Type B pancreatic cell (in vitro differentiated cells): ENCODE data around the gene ADGRL3. TPM values are rescaled to one million over a fixed set of nuclear protein-coding genes. Genes with fewer than 3 reads are reported as not detected.
"Not testable (repeated sequence)": the region's sequence is repeated elsewhere in the genome, so short reads cannot be mapped to it uniquely, and the experiment has no call there.

Experiments
- DNase-seq: peaks from one replicate; pipeline ENCODE4 v3.0.0; 2021; ENCODE audit warnings: mixed read lengths; ENCODE audit not compliant: unreplicated experiment; ENCODE audit errors: extremely low spot score
- H3K27ac Mint-ChIP-seq: 2 replicates; pipeline ENCODE4 v1.8.0; 2021; ENCODE audit warnings: mild to moderate bottlenecking, mixed read lengths
- H3K27me3 Mint-ChIP-seq: 2 replicates; pipeline ENCODE4 v1.8.0; 2021; ENCODE audit warnings: mixed read lengths
- H3K36me3 Mint-ChIP-seq: 2 replicates; pipeline ENCODE4 v1.8.0; 2021; ENCODE audit warnings: mixed read lengths
- H3K4me1 Mint-ChIP-seq: one replicate; pipeline ENCODE4 v1.8.0; 2021; ENCODE audit warnings: mixed read lengths; ENCODE audit not compliant: unreplicated experiment
- H3K4me3 Mint-ChIP-seq: 2 replicates; pipeline ENCODE4 v1.8.0; 2021; ENCODE audit warnings: mild to moderate bottlenecking, mixed read lengths
- H3K9me3 Mint-ChIP-seq: 2 replicates; pipeline ENCODE4 v1.8.0; 2021; ENCODE audit warnings: mixed read lengths
- total RNA-seq: library from RNA; stranded (reverse); gene quantifications from 2 replicates; pipeline ENCODE4 v1.2.1, GENCODE V29; 2021; ENCODE audit warnings: low replicate concordance
- TF ChIP-seq, protein P1 (sequence below): fragments of 200-600 bp; sonication (generic); conservative IDR thresholded peaks from 2 replicates; pipeline ENCODE4 v1.5.0; 2021; ENCODE audit warnings: antibody characterized with exemption, mild to moderate bottlenecking

ADGRL3 gene
- total RNA-seq, 1 donor from 2014 or later = 53.5 TPM

DNA sequence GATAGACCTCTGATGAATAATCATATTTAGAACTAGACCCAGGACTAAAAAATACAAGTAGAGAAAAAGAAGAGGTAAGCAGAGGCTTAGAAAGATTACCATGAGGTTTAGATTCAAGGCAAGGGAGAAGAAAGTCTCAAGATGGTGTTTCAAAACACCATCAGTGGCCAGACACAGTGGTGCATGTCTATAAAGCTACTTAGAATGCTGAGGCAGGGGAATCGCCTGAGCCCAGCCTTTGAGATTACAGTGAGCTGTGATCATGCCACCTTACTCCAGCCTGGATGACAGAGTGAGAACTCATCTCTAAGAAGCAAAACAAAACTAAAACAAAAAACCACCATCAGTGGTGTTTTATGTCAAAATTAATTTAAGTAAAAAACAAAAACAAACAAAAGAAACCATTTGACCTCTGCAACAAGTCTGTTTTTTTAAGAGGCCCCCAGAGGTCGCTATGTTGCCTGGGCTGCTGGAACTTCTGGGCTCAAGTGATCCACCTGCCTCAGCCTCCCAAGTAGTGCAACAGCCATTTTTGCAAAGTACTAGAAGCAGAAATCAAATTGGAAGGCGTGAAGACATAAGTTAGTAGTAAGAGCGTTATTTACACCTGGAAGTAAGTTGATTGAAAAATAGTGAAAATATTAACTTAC is 784.3 kb downstream of the ADGRL3 start:
- Mint-ChIP-seq H3K27ac (no peak overlapping the region), H3K36me3 (peaks cover 20% of the 10 kb centered on the region), H3K9me3 (no peaks in the 10 kb centered on the region), H3K4me1 (no peaks in the 10 kb centered on the region), H3K4me3 (no peak overlapping the region), H3K27me3 (peaks cover 8% of the 10 kb centered on the region)
- no peak for DNase-seq
- TF ChIP-seq, protein P1, sequence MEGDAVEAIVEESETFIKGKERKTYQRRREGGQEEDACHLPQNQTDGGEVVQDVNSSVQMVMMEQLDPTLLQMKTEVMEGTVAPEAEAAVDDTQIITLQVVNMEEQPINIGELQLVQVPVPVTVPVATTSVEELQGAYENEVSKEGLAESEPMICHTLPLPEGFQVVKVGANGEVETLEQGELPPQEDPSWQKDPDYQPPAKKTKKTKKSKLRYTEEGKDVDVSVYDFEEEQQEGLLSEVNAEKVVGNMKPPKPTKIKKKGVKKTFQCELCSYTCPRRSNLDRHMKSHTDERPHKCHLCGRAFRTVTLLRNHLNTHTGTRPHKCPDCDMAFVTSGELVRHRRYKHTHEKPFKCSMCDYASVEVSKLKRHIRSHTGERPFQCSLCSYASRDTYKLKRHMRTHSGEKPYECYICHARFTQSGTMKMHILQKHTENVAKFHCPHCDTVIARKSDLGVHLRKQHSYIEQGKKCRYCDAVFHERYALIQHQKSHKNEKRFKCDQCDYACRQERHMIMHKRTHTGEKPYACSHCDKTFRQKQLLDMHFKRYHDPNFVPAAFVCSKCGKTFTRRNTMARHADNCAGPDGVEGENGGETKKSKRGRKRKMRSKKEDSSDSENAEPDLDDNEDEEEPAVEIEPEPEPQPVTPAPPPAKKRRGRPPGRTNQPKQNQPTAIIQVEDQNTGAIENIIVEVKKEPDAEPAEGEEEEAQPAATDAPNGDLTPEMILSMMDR = no peak

DNA sequence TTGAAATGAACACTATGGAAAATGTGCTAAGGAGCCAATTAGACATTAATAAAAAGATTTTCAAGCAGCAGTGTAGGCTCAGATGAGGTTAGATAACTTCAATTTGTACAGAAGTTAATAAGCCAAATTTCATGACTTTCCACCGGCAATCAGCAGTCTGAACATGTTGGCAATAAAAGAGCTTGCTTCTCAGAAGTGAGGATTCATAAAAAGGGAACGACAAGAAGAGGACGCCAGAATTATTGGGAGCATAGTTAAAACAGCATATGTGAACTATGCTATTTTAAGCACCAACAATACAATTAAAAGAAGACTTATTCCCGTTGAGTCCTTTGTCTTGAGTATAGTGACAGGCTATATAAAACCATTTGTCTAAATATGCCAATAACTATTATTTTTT is 785.3 kb downstream of the ADGRL3 start:
- peaks cover 11% of the 10 kb centered on the region for H3K27me3 Mint-ChIP-seq
- no peak overlapping the region for H3K27ac Mint-ChIP-seq
- no peaks in the 10 kb centered on the region for H3K4me1 Mint-ChIP-seq
- H3K36me3 Mint-ChIP-seq = peaks cover 13% of the 10 kb centered on the region
- no peak for DNase-seq
- no peak overlapping the region for H3K4me3 Mint-ChIP-seq
- TF ChIP-seq, protein P1 = no peak
- H3K9me3 Mint-ChIP-seq = no peaks in the 10 kb centered on the region

GRCh38 chr4:61986929-61987328 is 786.8 kb downstream of the ADGRL3 start:
- H3K27me3 Mint-ChIP-seq = peaks cover 16% of the 10 kb centered on the region
- not testable (repeated sequence) for DNase-seq, H3K4me3 Mint-ChIP-seq, H3K4me1 Mint-ChIP-seq, H3K27ac Mint-ChIP-seq, H3K9me3 Mint-ChIP-seq
- H3K36me3 Mint-ChIP-seq = peaks cover 13% of the 10 kb centered on the region

GRCh38 chr4:61992351-61992750 is 792.2 kb downstream of the ADGRL3 start:
- Mint-ChIP-seq H3K9me3 (no peaks in the 10 kb centered on the region), H3K4me3 (no peak overlapping the region), H3K36me3 (peaks cover 6% of the 10 kb centered on the region), H3K27ac (no peak overlapping the region), H3K4me1 (peaks cover 8% of the 10 kb centered on the region), H3K27me3 (peaks cover 27% of the 10 kb centered on the region)
- TF ChIP-seq, protein P1 = no peak
- DNase-seq = no peak

GRCh38 chr4:61994036-61994435 is 793.9 kb downstream of the ADGRL3 start:
- no peak overlapping the region for H3K27ac Mint-ChIP-seq
- TF ChIP-seq, protein P1 = no peak
- no peak for DNase-seq
- H3K36me3 Mint-ChIP-seq = peaks cover 4% of the 10 kb centered on the region
- H3K9me3 Mint-ChIP-seq = no peaks in the 10 kb centered on the region
- peaks cover 34% of the 10 kb centered on the region for H3K27me3 Mint-ChIP-seq
- H3K4me3 Mint-ChIP-seq = no peak overlapping the region
- peaks cover 8% of the 10 kb centered on the region for H3K4me1 Mint-ChIP-seq

- H3K27ac Mint-ChIP-seq = no peak overlapping the region
- no peaks in the 10 kb centered on the region for H3K9me3 Mint-ChIP-seq
- H3K4me1 Mint-ChIP-seq = peaks cover 8% of the 10 kb centered on the region
- no peak overlapping the region for H3K4me3 Mint-ChIP-seq
- TF ChIP-seq, protein P1 = no peak
- H3K36me3 Mint-ChIP-seq = peaks cover 4% of the 10 kb centered on the region
- no peak for DNase-seq
- H3K27me3 Mint-ChIP-seq = peaks cover 31% of the 10 kb centered on the region
These were observed 795.7 kb downstream of the ADGRL3 start for GRCh38 chr4:61995717-61996340.
